ENCODE data around the gene UNK.

The UNK gene

GRCh38 chr17:75826561-75827307, 42.1 kb downstream of the UNK start:
- TF ChIP-seq, protein P1, sequence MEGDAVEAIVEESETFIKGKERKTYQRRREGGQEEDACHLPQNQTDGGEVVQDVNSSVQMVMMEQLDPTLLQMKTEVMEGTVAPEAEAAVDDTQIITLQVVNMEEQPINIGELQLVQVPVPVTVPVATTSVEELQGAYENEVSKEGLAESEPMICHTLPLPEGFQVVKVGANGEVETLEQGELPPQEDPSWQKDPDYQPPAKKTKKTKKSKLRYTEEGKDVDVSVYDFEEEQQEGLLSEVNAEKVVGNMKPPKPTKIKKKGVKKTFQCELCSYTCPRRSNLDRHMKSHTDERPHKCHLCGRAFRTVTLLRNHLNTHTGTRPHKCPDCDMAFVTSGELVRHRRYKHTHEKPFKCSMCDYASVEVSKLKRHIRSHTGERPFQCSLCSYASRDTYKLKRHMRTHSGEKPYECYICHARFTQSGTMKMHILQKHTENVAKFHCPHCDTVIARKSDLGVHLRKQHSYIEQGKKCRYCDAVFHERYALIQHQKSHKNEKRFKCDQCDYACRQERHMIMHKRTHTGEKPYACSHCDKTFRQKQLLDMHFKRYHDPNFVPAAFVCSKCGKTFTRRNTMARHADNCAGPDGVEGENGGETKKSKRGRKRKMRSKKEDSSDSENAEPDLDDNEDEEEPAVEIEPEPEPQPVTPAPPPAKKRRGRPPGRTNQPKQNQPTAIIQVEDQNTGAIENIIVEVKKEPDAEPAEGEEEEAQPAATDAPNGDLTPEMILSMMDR (IDR thresholded peaks at IDR 0.05; ENCODE audit: low read depth, low read length): no peak
- DNase-seq (ENCODE audit: extremely low read depth, low read depth): no peak

DNA sequence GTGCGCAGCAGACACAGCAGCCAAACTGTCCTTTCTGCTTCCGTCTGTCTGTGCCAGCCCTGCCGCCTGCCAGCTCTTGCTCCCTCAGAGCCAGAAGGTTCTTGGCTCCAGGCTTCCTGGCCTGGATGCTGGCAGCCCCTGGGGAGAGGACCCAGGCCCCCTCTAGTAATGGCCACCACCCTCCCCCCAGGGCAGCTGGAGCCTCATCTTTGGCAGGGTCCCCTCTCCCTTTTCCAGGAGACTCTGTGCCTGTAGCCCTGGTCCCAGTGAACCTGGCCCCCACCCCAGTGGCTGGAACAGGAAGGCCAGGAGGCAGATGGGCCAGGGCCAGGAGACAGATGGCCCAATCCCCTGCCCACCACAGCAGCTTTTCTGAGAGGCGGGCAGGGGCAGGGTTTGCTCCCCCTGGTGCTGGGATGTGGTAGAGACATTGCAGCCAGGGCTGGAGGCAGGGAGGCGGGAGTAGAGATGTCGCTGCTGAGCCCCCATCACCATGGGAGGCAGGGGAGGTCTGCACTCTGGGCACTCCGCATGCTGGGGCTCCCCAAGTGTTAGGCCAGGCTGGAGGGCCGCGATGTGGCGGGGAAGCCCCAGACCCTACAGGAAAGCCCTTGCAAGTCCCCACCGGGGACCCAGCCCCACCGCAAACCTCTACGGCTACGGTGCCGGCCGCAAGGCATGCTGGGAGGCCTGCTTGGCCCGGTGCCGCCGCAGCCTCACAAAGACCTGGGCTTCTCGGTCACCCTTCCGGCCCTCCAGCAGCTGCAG, 42.9 kb downstream of the UNK start:
- TF ChIP-seq, protein P1 (IDR thresholded peaks at IDR 0.05; ENCODE audit: low read depth, low read length): peak; percentile 69
- DNase-seq (ENCODE audit: extremely low read depth, low read depth): no peak

DNA sequence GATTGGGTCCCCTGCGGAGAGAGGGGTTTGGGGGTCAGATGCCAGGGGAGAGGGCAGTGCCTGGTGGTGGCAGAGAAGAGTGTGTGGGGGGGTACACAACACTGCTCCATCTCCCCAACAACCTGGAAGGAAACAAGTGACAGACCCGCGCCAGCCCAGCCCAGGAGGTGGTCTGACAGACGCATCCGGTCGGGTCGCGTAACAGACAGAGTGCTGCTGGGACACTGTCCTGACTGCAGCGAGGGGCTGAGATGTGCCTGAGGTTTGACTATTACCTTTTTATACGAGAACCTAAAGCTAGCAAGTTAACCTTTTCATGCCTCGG, 43.4 kb downstream of the UNK start:
- TF ChIP-seq, protein P1 (IDR thresholded peaks at IDR 0.05; ENCODE audit: low read depth, low read length): no peak
- no peak for DNase-seq (ENCODE audit: extremely low read depth, low read depth)

DNA sequence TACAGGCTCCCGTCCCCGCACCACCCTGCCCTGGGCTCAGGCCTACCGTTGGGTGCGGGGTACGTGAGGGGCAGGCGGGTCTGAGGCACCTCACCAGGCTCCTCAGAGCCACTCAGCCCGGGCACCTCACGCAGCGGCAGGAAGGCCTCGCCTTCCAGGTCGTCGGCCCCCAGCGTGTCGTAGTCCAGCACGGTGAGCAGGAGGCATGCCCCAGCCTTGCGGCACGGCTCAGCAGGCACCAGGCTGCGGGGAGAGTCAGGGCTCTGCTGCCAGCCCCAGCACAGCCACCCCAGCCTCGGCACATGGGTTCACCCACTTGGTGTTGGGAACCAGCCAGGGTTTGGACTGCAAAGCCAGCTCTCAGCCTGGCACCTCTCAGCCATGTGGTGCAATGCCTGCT, 44.1 kb downstream of the UNK start:
- TF ChIP-seq, protein P1 (IDR thresholded peaks at IDR 0.05; ENCODE audit: low read depth, low read length): no peak

GRCh38 chr17:75829747-75830146, 45.1 kb downstream of the UNK start:
- DNase-seq (ENCODE audit: extremely low read depth, low read depth): no peak
- TF ChIP-seq, protein P1 (IDR thresholded peaks at IDR 0.05; ENCODE audit: low read depth, low read length): no peak

More for the DNA sequence above, 44.1 kb downstream of the UNK start:
- DNase-seq (ENCODE audit: extremely low read depth, low read depth): no peak

- DNase-seq (ENCODE audit: extremely low read depth, low read depth): no peak
- TF ChIP-seq, protein P1 (IDR thresholded peaks at IDR 0.05; ENCODE audit: low read depth, low read length): peak; percentile 47
These were observed 45.8 kb downstream of the UNK start for GRCh38 chr17:75830164-75831031.

Measured in AG09319 (cell line).